B cell (primary cell): ENCODE data around the gene PARD3B. TPM values are rescaled to one million over a fixed set of nuclear protein-coding genes. Genes with fewer than 3 reads are reported as not detected.
A peak's percentile ranks its signal among the peaks of the same experiment; 100 is the strongest.

ENCODE experiments used
- ATAC-seq: fragments of 200-7000 bp; cut with Tn5 transposase; one replicate; pipeline ENCODE4 v1.10.0; 2021; ENCODE audit warnings: low read depth, mild to moderate bottlenecking, moderate number of reproducible peaks, moderate library complexity
- CTCF ChIA-PET: fragments of 350-600 bp; sonication (Branson Sonifier 250); formaldehyde crosslinking; loops from one replicate; lab custom pipeline; 2021; ENCODE audit warnings: antibody characterized with exemption, inconsistent platforms; lab: Charles Lee
- POLR2A ChIA-PET: fragments of 350-600 bp; sonication (Branson Sonifier 250); formaldehyde crosslinking; loops from one replicate; lab custom pipeline; 2021; ENCODE audit warnings: antibody characterized with exemption; lab: Charles Lee
- DNase-seq: peaks from one replicate; pipeline ENCODE4 v3.0.0; 2013
- H2AFZ ChIP-seq: 2 replicates; pipeline ENCODE4 v1.6.1; 2012; ENCODE audit warnings: mild to moderate bottlenecking, low read depth, low read length; ENCODE audit not compliant: insufficient read depth, poor library complexity, severe bottlenecking
- H3K27ac ChIP-seq, 2 donors: 1 replicate in 1 of 2; 2 replicates in 1 of 2; pipeline ENCODE4 v1.5.1; 2012 to 2013; ENCODE audit warnings: low read length in 2 of 2, mild to moderate bottlenecking in 2 of 2, moderate library complexity in 1 of 2
- H3K27me3 ChIP-seq, 4 experiments: fragments of 200-600 bp in 1 of 4; sonication (generic) in 1 of 4; replicated peaks in 1 of 4; 1 replicate in 2 of 4; 2 replicates in 2 of 4; pipeline versions ENCODE4 v1.6.1 to v1.7.0; 2013 to 2016; ENCODE audit warnings: low read length in 3 of 4, mild to moderate bottlenecking in 2 of 4, mixed read lengths in 1 of 4, moderate library complexity in 1 of 4; ENCODE audit not compliant: insufficient read depth in 4 of 4, control insufficient read depth in 3 of 4; ENCODE audit errors: control extremely low read depth in 1 of 4
- H3K36me3 ChIP-seq, 2 experiments: replicated peaks in 1 of 2; 1 replicate in 1 of 2; 2 replicates in 1 of 2; pipeline versions ENCODE4 v1.6.1 to v1.7.1; 2013; ENCODE audit warnings: low read length in 1 of 2; ENCODE audit not compliant: insufficient read depth in 2 of 2, control insufficient read depth in 1 of 2; ENCODE audit errors: control extremely low read depth in 1 of 2, extremely low read depth in 1 of 2
- H3K4me1 ChIP-seq, 2 donors: fragments of 200-600 bp in 1 of 2; sonication (generic) in 1 of 2; 1 replicate in 1 of 2; 2 replicates in 1 of 2; pipeline versions ENCODE4 v1.5.1 to v1.6.1; 2013 to 2017; ENCODE audit warnings: low read length in 2 of 2; ENCODE audit not compliant: control insufficient read depth in 2 of 2, insufficient read depth in 2 of 2
- H3K4me2 ChIP-seq: replicated peaks from 2 replicates; pipeline ENCODE3; 2012; ENCODE audit warnings: mild to moderate bottlenecking, low read depth, low read length; ENCODE audit not compliant: poor library complexity, severe bottlenecking
- H3K4me3 ChIP-seq, 5 experiments: fragments of 200-600 bp in 1 of 5; sonication (generic) in 1 of 5; 1 replicate in 3 of 5; 2 replicates in 2 of 5; pipeline versions ENCODE4 v1.5.1 to v1.7.0; 2011 to 2016; ENCODE audit warnings: low read length in 4 of 5, mild to moderate bottlenecking in 4 of 5, low read depth in 2 of 5, control low read depth in 1 of 5, moderate library complexity in 1 of 5; ENCODE audit not compliant: insufficient read depth in 1 of 5; ENCODE audit errors: control extremely low read depth in 1 of 5, extremely low read depth in 1 of 5
- H3K79me2 ChIP-seq: fragments of 200-600 bp; sonication (generic); one replicate; pipeline ENCODE4 v1.6.0; 2016; ENCODE audit warnings: low read length; ENCODE audit not compliant: control insufficient read depth, insufficient read depth
- H3K9ac ChIP-seq: fragments of 200-600 bp; sonication (generic); 2 replicates; pipeline ENCODE4 v1.6.1; 2017; ENCODE audit warnings: mild to moderate bottlenecking, low read length, moderate library complexity
- H3K9me3 ChIP-seq, 3 donors: one replicate each; pipeline versions ENCODE4 v1.6.1 to v1.7.1; 2013; ENCODE audit warnings: low read length in 2 of 3; ENCODE audit not compliant: control insufficient read depth in 2 of 3, insufficient read depth in 1 of 3; ENCODE audit errors: control extremely low read depth in 1 of 3
- H4K20me1 ChIP-seq: 2 replicates; pipeline ENCODE4 v1.6.0; 2012; ENCODE audit warnings: mild to moderate bottlenecking, low read length; ENCODE audit not compliant: insufficient read depth, control insufficient read depth, poor library complexity, severe bottlenecking
- H3K27ac Mint-ChIP-seq: one replicate; pipeline ENCODE4 v1.8.0; 2021; ENCODE audit warnings: mixed read lengths
- H3K27me3 Mint-ChIP-seq: one replicate; pipeline ENCODE4 v1.8.0; 2021; ENCODE audit warnings: mixed read lengths
- H3K4me1 Mint-ChIP-seq: one replicate; pipeline ENCODE4 v1.8.0; 2021; ENCODE audit warnings: mixed read lengths
- H3K4me3 Mint-ChIP-seq: one replicate; pipeline ENCODE4 v1.8.0; 2021; ENCODE audit warnings: mixed read lengths
- H3K9me3 Mint-ChIP-seq: one replicate; pipeline ENCODE4 v1.8.0; 2022; ENCODE audit warnings: mixed read lengths; ENCODE audit not compliant: insufficient read depth
- CTCF ChIP-seq: fragments of 200-600 bp; IDR thresholded peaks from one replicate; pipeline ENCODE4 v1.8.0; 2022; ENCODE audit warnings: antibody characterized with exemption, mild to moderate bottlenecking
- EZH2 ChIP-seq: IDR thresholded peaks from 2 replicates; pipeline ENCODE4 v1.6.1; 2012; ENCODE audit warnings: borderline replicate concordance, low read depth, mild to moderate bottlenecking, moderate library complexity, low read length; ENCODE audit not compliant: insufficient read depth, poor library complexity, severe bottlenecking
- WGBS: methylation state at CpG from one replicate; pipeline ENCODE4 v1.1.5; 2013; ENCODE audit warnings: missing lambda C conversion rate; ENCODE audit not compliant: insufficient coverage; 5-methylcytosine and 5-hydroxymethylcytosine counted together
- intact Hi-C: fragments of 100-400 bp; cut with micrococcal nuclease; formaldehyde crosslinking; loops from one replicate; pipeline ENCODE4 v1.10.0; 2022
- polyA plus RNA-seq: library from polyadenylated mRNA; depleted of rRNA; stranded (reverse); fragments of >200 nt; gene quantifications from 2 replicates; pipeline ENCODE4 v1.2.3, GENCODE V29; 2012
- total RNA-seq, 2 donors: library from RNA; stranded (reverse); fragments of 120-200 nt in 1 of 2; gene quantifications; 1 replicate in 1 of 2; 2 replicates in 1 of 2; pipeline versions ENCODE4 v1.2.3 to v1.2.4, GENCODE V29; 2013 to 2022

PARD3B gene
- total and polyA plus RNA-seq, 2 donors (not counting 1 experiment from before 2014, with no cell fraction given): not detected

GRCh38 chr2:205646680-205647079, 1101.4 kb downstream of the PARD3B start:
- Histone ChIP-seq H4K20me1 (no peaks in the 10 kb centered on the region), H3K4me1 (peaks cover 0 to 10% of the 10 kb centered on the region in 2 donors), H3K79me2 (no peaks in the 10 kb centered on the region), H3K9me3 (no peaks in the 10 kb centered on the region), H3K9ac (no peak overlapping the region), H3K27ac (no peak overlapping the region), H3K4me3 (no peak overlapping the region), H3K4me2 (no peak overlapping the region), H3K27me3 (peaks cover 0 to 16% (median 9%) of the 10 kb centered on the region in 4 experiments), H2AFZ (no peak overlapping the region), H3K36me3 (no peaks in the 10 kb centered on the region)
- Mint-ChIP-seq H3K9me3 (no peaks in the 10 kb centered on the region), H3K4me1 (peaks cover 10% of the 10 kb centered on the region), H3K27me3 (peaks cover 61% of the 10 kb centered on the region), H3K27ac (no peak overlapping the region), H3K4me3 (no peak overlapping the region)
- DNase-seq (peak; percentile 32), ATAC-seq (peak; percentile 24)
- intact Hi-C loops: no loop called here
- CTCF ChIA-PET: interaction anchor here (1.7 kb wide), 1 partner anchor 30 kb away, joined by 3 read pairs; no protein-coding TSS in a partner anchor
- TF ChIP-seq CTCF (no peak), EZH2 (no peak)
- WGBS: 33% methylated on average over 5 of the region's 8 CpGs
- POLR2A ChIA-PET: no interaction called here

GRCh38 chr2:205650450-205650849, 1105.2 kb downstream of the PARD3B start:
- Mint-ChIP-seq H3K4me3 (no peak overlapping the region), H3K27ac (no peak overlapping the region), H3K9me3 (no peaks in the 10 kb centered on the region), H3K27me3 (peaks cover 44% of the 10 kb centered on the region), H3K4me1 (peaks cover 10% of the 10 kb centered on the region)
- Histone ChIP-seq H2AFZ (no peak overlapping the region), H3K79me2 (no peaks in the 10 kb centered on the region), H3K4me3 (no peak overlapping the region), H3K9ac (no peak overlapping the region), H3K27me3 (peaks cover 0 to 10% (median 2%) of the 10 kb centered on the region in 4 experiments), H3K4me1 (peaks cover 0 to 10% of the 10 kb centered on the region in 2 donors), H3K9me3 (no peaks in the 10 kb centered on the region), H3K4me2 (no peak overlapping the region), H3K36me3 (no peaks in the 10 kb centered on the region), H3K27ac (no peak overlapping the region), H4K20me1 (no peaks in the 10 kb centered on the region)
- POLR2A ChIA-PET: no interaction called here
- no peak for DNase-seq
- CTCF ChIA-PET: interaction anchor here (1.1 kb wide), 1 partner anchor 10 kb away, joined by 3 read pairs; no protein-coding TSS in a partner anchor
- TF ChIP-seq CTCF (no peak), EZH2 (no peak)
- WGBS: 62% methylated on average over 4 of the region's 4 CpGs
- intact Hi-C loops: no loop called here
- no peak for ATAC-seq
